ENCODE data around the gene GNPDA1. TPM values are rescaled to one million over a fixed set of nuclear protein-coding genes. Genes with fewer than 3 reads are reported as not detected.
A peak's percentile ranks its signal among the peaks of the same experiment; 100 is the strongest.

Gene GNPDA1
- total RNA-seq, 1 experiment from 2014 or later = 70.9 TPM

DNA sequence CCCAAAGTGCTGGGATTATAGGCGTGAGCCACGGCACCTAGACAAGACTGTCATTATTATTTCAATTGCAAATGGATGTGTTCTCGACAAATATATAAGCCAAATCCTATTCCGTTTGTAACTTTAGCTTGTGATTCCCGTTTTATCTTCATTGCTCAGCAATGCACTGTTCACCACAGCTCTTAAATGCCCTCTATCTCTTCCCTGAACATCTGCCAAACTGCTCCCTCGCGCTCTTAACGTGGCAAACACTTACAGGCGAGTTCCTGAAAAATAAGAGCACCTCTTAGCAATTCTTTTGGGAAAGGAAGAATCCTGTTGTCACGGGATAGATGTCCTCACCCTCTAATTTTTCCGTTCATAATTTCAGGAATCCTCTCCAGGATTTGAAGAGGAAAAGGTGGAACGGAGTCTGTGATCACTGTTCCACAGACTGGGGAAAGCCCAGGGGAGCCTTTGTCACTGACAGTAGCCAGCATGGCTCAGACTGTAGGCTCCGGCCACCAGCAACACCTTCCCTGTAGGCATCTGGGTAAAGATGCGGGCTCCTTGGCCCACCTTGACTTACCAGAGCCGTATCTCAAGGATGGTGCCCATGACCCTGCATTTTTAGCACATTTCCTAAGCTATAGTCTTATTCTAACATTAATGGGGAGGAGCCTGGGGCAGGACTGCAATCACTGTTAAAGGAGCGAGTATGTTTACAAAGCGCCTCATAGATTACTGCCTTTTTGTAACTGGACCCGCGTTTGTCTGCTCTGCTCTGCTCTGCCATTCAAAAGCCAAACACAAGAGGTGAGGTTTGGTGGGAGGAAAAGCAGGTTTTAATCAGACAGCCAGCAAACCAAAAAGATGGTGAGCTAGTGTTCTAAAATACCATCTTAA, 20.2 kb upstream of the GNPDA1 start:
- H3K4me3 Mint-ChIP-seq (ENCODE audit: unreplicated experiment) = no peak overlapping the region
- DNase-seq = no peak

DNA sequence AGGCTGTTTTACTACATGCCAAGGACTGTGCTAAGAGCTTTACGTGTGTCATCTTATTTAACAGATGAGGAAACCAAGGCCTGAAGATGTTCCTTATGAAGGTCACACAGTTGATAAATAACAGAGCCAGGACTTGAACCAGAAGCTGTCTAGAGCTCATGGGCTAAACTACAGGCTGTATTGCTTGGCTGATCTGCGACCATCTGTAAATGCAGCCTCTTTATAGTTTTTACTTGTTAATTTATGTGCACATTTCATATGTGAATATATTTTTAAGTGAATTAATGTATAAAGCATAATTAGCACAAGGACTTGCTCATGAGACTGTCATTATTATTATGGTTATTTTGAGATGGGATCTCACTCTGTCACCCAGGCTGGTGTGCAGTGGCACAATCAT, 19.3 kb upstream of the GNPDA1 start:
- no peaks in the 10 kb centered on the region for H3K9me3 ChIP-seq
- no peak overlapping the region for H3K4me3 ChIP-seq (ENCODE audit: low read depth, low read length)
- intact Hi-C loops (cut with micrococcal nuclease; ENCODE audit: unreplicated experiment) = no loop called here
- ChIA-PET POLR2A (no interaction called here), CTCF (no interaction called here)
- Mint-ChIP-seq H3K4me1 (ENCODE audit: low read depth, unreplicated experiment) (peaks cover 6% of the 10 kb centered on the region), H3K9me3 (ENCODE audit: unreplicated experiment) (no peaks in the 10 kb centered on the region), H3K27me3 (ENCODE audit: insufficient read depth, unreplicated experiment) (no peaks in the 10 kb centered on the region), H3K4me3 (ENCODE audit: unreplicated experiment) (no peak overlapping the region), H3K36me3 (ENCODE audit: insufficient read depth, unreplicated experiment) (no peaks in the 10 kb centered on the region), H3K27ac (ENCODE audit: unreplicated experiment) (no peak overlapping the region)
- TF ChIP-seq, protein P1, sequence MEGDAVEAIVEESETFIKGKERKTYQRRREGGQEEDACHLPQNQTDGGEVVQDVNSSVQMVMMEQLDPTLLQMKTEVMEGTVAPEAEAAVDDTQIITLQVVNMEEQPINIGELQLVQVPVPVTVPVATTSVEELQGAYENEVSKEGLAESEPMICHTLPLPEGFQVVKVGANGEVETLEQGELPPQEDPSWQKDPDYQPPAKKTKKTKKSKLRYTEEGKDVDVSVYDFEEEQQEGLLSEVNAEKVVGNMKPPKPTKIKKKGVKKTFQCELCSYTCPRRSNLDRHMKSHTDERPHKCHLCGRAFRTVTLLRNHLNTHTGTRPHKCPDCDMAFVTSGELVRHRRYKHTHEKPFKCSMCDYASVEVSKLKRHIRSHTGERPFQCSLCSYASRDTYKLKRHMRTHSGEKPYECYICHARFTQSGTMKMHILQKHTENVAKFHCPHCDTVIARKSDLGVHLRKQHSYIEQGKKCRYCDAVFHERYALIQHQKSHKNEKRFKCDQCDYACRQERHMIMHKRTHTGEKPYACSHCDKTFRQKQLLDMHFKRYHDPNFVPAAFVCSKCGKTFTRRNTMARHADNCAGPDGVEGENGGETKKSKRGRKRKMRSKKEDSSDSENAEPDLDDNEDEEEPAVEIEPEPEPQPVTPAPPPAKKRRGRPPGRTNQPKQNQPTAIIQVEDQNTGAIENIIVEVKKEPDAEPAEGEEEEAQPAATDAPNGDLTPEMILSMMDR (IDR thresholded peaks at IDR 0.05; ENCODE audit: insufficient read depth in 1 of 2, low read depth in 1 of 2, low read length in 1 of 2, severe bottlenecking in 1 of 2, unreplicated experiment in 1 of 2) = no peak
- H3K27me3 ChIP-seq (replicated peaks; ENCODE audit: control insufficient read depth, insufficient read depth, low read length) = no peaks in the 10 kb centered on the region
- H3K36me3 ChIP-seq (ENCODE audit: control insufficient read depth, insufficient read depth, low read length) = no peaks in the 10 kb centered on the region
- H3K4me1 ChIP-seq = no peaks in the 10 kb centered on the region
- no TSS peak for BruUV-seq (replicated peaks)
- DNase-seq = no peak

More for the DNA sequence above, 20.2 kb upstream of the GNPDA1 start:
- Histone ChIP-seq H3K9me3 (no peaks in the 10 kb centered on the region), H3K27me3 (replicated peaks; ENCODE audit: control insufficient read depth, insufficient read depth, low read length) (no peaks in the 10 kb centered on the region), H3K36me3 (ENCODE audit: control insufficient read depth, insufficient read depth, low read length) (no peaks in the 10 kb centered on the region), H3K4me1 (no peaks in the 10 kb centered on the region), H3K4me3 (ENCODE audit: low read depth, low read length) (no peak overlapping the region)
- ChIA-PET CTCF (interaction anchor here (0.5 to 0.6 kb wide), 2 partner anchors 48 to 69 kb away, joined by 3 to 4 read pairs; no protein-coding TSS in a partner anchor), POLR2A (no interaction called here)
- Mint-ChIP-seq H3K27ac (ENCODE audit: unreplicated experiment) (no peak overlapping the region), H3K36me3 (ENCODE audit: insufficient read depth, unreplicated experiment) (no peaks in the 10 kb centered on the region), H3K4me1 (ENCODE audit: low read depth, unreplicated experiment) (peaks cover 6% of the 10 kb centered on the region), H3K27me3 (ENCODE audit: insufficient read depth, unreplicated experiment) (no peaks in the 10 kb centered on the region), H3K9me3 (ENCODE audit: unreplicated experiment) (no peaks in the 10 kb centered on the region)
- TF ChIP-seq, protein P1 (IDR thresholded peaks at IDR 0.05; ENCODE audit: insufficient read depth in 1 of 2, low read depth in 1 of 2, low read length in 1 of 2, severe bottlenecking in 1 of 2, unreplicated experiment in 1 of 2) = no peak
- BruUV-seq (replicated peaks) = no TSS peak
- intact Hi-C loops (cut with micrococcal nuclease; ENCODE audit: unreplicated experiment) = no loop called here

DNA sequence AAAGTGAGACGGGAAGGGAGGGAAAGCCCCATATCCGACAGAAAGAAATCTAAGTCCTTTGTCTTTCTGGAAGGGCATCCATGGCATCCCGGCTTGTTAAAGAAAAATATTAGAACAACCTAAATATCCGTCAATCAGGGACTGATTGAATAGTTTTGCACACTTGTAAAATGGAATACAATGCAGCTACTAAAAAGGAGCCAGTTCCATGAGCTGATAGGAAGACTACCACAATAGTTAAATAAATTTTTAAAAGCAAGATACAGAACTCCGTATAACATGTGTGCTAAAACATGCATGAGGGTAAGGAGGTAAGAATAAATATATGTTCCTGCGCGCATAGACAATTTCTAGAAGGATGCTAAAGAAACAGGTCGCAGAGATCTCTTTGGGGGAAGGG, 12.8 kb upstream of the GNPDA1 start:
- Mint-ChIP-seq H3K4me3 (ENCODE audit: unreplicated experiment) (peak overlapping the region; percentile 84), H3K27ac (ENCODE audit: unreplicated experiment) (no peak overlapping the region), H3K27me3 (ENCODE audit: insufficient read depth, unreplicated experiment) (peaks cover 2% of the 10 kb centered on the region), H3K9me3 (ENCODE audit: unreplicated experiment) (peaks cover 2% of the 10 kb centered on the region), H3K36me3 (ENCODE audit: insufficient read depth, unreplicated experiment) (no peaks in the 10 kb centered on the region), H3K4me1 (ENCODE audit: low read depth, unreplicated experiment) (no peaks in the 10 kb centered on the region)
- DNase-seq = no peak
- no peaks in the 10 kb centered on the region for H3K9me3 ChIP-seq
- intact Hi-C loops (cut with micrococcal nuclease; ENCODE audit: unreplicated experiment) = no loop called here
- CTCF ChIA-PET = no interaction called here
- H3K4me3 ChIP-seq (ENCODE audit: low read depth, low read length) = no peak overlapping the region
- no TSS peak for BruUV-seq (replicated peaks)
- POLR2A ChIA-PET = no interaction called here
- no peaks in the 10 kb centered on the region for H3K36me3 ChIP-seq (ENCODE audit: control insufficient read depth, insufficient read depth, low read length)
- no peaks in the 10 kb centered on the region for H3K4me1 ChIP-seq
- TF ChIP-seq, protein P1 (IDR thresholded peaks at IDR 0.05; ENCODE audit: insufficient read depth in 1 of 2, low read depth in 1 of 2, low read length in 1 of 2, severe bottlenecking in 1 of 2, unreplicated experiment in 1 of 2) = no peak
- no peaks in the 10 kb centered on the region for H3K27me3 ChIP-seq (replicated peaks; ENCODE audit: control insufficient read depth, insufficient read depth, low read length)
